H1 (cell line): Measurements from ENCODE around the gene FRY. TPM values are rescaled to one million over a fixed set of nuclear protein-coding genes. Genes with fewer than 3 reads are reported as not detected.

ENCODE experiments used
- ASH2L ChIP-seq: fragments of 200-600, 300-600 bp; sonication (generic); IDR thresholded peaks from one replicate; pipeline ENCODE4 v1.7.1; 2017; ENCODE audit warnings: low read length
- CHD7 ChIP-seq: fragments of 300-600 bp; sonication (generic); IDR thresholded peaks from 2 replicates; pipeline ENCODE4 v1.7.1; 2012; ENCODE audit warnings: low read length, moderate library complexity, mild to moderate bottlenecking, inconsistent platforms; ENCODE audit not compliant: insufficient replicate concordance
- E2F6 ChIP-seq: IDR thresholded peaks from 2 replicates; pipeline ENCODE4 v1.6.1; 2012; ENCODE audit warnings: inconsistent platforms
- JUND ChIP-seq: IDR thresholded peaks from 2 replicates; pipeline ENCODE4 v1.6.1; 2011; ENCODE audit warnings: mild to moderate bottlenecking, improper control_type of control experiment, low read length
- RFX5 ChIP-seq: IDR thresholded peaks from 2 replicates; pipeline ENCODE4 v1.6.1; 2011; ENCODE audit warnings: low read depth, low read length, improper control_type of control experiment, borderline replicate concordance
- TAF1 ChIP-seq: IDR thresholded peaks from 2 replicates; pipeline ENCODE4 v1.6.1; 2011; ENCODE audit warnings: mild to moderate bottlenecking, low read depth, low read length
- TAF7 ChIP-seq: optimal IDR thresholded peaks from 2 replicates; pipeline ENCODE3; 2011; ENCODE audit warnings: low read depth, mild to moderate bottlenecking, inconsistent platforms, low read length, moderate library complexity, borderline replicate concordance
- TCF12 ChIP-seq: IDR thresholded peaks from 2 replicates; pipeline ENCODE4 v1.6.1; 2011; ENCODE audit warnings: low read depth, mild to moderate bottlenecking, low read length
- USF2 ChIP-seq: IDR thresholded peaks from 2 replicates; pipeline ENCODE4 v1.6.1; 2011; ENCODE audit warnings: low read length, improper control_type of control experiment
- ZNF274 ChIP-seq: IDR thresholded peaks from 2 replicates; pipeline ENCODE4 v1.7.0; 2012; ENCODE audit warnings: low read length, borderline replicate concordance; ENCODE audit errors: extremely low read depth
- polyA plus RNA-seq, 7 experiments: library from polyadenylated mRNA; depleted of rRNA in 3 of 7; stranded (reverse) in 5 of 7; unstranded in 2 of 7; fragments of >200 nt in 5 of 7; fragments of 200-250 nt in 2 of 7; gene quantifications; 1 replicate in 5 of 7; 2 replicates in 1 of 7; 4 replicates in 1 of 7; pipeline versions ENCODE4 v1.2.1 to v1.2.3, GENCODE V29; 2011 to 2013; ENCODE audit warnings: missing spikeins in 2 of 7, mixed read lengths in 2 of 7
- total RNA-seq: library from RNA; stranded (reverse); fragmentation: NEBNext Ultra II Directional; extraction: Animal tissue kit (Norgen Biotek cat#: 25700); gene quantifications from 2 replicates; pipeline ENCODE4 v1.2.1, GENCODE V29; 2021

FRY gene
- total and polyA plus RNA-seq, 2 of the 8 experiments (the other 6 are each of a cell fraction or from before 2014, with no cell fraction given): 4.3 to 9.2 TPM

- no peak for TF ChIP-seq CHD7
- TF ChIP-seq RFX5: no peak
- TF ChIP-seq TAF1: no peak
- no peak for TF ChIP-seq TCF12
- no peak for TF ChIP-seq E2F6
- no peak for TF ChIP-seq ASH2L
- no peak for TF ChIP-seq USF2
- TF ChIP-seq TAF7: no peak
- no peak for TF ChIP-seq ZNF274
- TF ChIP-seq JUND: no peak
These were observed 236.4 kb downstream of the FRY start (continued) for GRCh38 chr13:32267836-32268439.
